Thyroid gland (tissue), 4 donors: Measurements from ENCODE around the gene ELMO2.

Experiments used
- CTCF ChIP-seq, 6 experiments: fragments of 200-600 bp in 3 of 6; fragments of 450-650 bp in 3 of 6; sonication (generic) in 3 of 6; IDR thresholded peaks; one replicate each; pipeline ENCODE4 v1.5.1; 2016 to 2019; ENCODE audit warnings: antibody characterized with exemption in 6 of 6, mild to moderate bottlenecking in 2 of 6, inconsistent platforms in 1 of 6, moderate library complexity in 1 of 6
- POLR2A ChIP-seq, 2 donors: fragments of 450-650 bp; IDR thresholded peaks; one replicate each; pipeline ENCODE4 v1.6.1; 2017; ENCODE audit warnings: antibody characterized with exemption in 2 of 2, mild to moderate bottlenecking in 2 of 2, moderate library complexity in 1 of 2

GRCh38 chr20:46347841-46348803, 58.3 kb downstream of the ELMO2 start:
- TF ChIP-seq CTCF (IDR thresholded peaks at IDR 0.05) = no peak
- TF ChIP-seq POLR2A (IDR thresholded peaks at IDR 0.05) = no peak
